Vagina (tissue), 2 donors: ENCODE measurements around the gene TFCP2L1.

Experiments
- CTCF ChIP-seq, 3 experiments: fragments of 450-650 bp in 2 of 3; fragments of 200-600 bp in 1 of 3; sonication (generic) in 1 of 3; IDR thresholded peaks; one replicate each; pipeline ENCODE4 v1.5.1; 2017 to 2019; ENCODE audit warnings: antibody characterized with exemption in 3 of 3, mild to moderate bottlenecking in 2 of 3, moderate library complexity in 2 of 3
- POLR2AphosphoS5 ChIP-seq, 2 donors: sonication (generic); formaldehyde crosslinking; IDR thresholded peaks; one replicate each; pipeline ENCODE4 v1.9.0; 2017; ENCODE audit warnings: antibody characterized with exemption in 2 of 2, mild to moderate bottlenecking in 2 of 2, low read depth in 1 of 2; ENCODE audit not compliant: insufficient read depth in 1 of 2

GRCh38 chr2:121324601-121325000 lies 39.6 kb upstream of the TFCP2L1 start:
- TF ChIP-seq CTCF (IDR thresholded peaks at IDR 0.05): no peak
- TF ChIP-seq POLR2AphosphoS5 (IDR thresholded peaks at IDR 0.05; ENCODE audit: insufficient read depth in 1 of 2, low read depth in 1 of 2): no peak
